ENCODE results near the gene MED31.

GRCh38 chr17:6684460-6684783 is 33.0 kb upstream of the MED31 start:
- TF ChIP-seq, protein P1, sequence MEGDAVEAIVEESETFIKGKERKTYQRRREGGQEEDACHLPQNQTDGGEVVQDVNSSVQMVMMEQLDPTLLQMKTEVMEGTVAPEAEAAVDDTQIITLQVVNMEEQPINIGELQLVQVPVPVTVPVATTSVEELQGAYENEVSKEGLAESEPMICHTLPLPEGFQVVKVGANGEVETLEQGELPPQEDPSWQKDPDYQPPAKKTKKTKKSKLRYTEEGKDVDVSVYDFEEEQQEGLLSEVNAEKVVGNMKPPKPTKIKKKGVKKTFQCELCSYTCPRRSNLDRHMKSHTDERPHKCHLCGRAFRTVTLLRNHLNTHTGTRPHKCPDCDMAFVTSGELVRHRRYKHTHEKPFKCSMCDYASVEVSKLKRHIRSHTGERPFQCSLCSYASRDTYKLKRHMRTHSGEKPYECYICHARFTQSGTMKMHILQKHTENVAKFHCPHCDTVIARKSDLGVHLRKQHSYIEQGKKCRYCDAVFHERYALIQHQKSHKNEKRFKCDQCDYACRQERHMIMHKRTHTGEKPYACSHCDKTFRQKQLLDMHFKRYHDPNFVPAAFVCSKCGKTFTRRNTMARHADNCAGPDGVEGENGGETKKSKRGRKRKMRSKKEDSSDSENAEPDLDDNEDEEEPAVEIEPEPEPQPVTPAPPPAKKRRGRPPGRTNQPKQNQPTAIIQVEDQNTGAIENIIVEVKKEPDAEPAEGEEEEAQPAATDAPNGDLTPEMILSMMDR (conservative IDR thresholded peaks at IDR 0.05; ENCODE audit: low read depth in 2 of 2) = no peak
- TF ChIP-seq REST (IDR thresholded peaks at IDR 0.05; ENCODE audit: unreplicated experiment) (no peak), EZH2phosphoT487 (IDR thresholded peaks at IDR 0.05; ENCODE audit: unreplicated experiment) (no peak)
- TF ChIP-seq, protein P2, sequence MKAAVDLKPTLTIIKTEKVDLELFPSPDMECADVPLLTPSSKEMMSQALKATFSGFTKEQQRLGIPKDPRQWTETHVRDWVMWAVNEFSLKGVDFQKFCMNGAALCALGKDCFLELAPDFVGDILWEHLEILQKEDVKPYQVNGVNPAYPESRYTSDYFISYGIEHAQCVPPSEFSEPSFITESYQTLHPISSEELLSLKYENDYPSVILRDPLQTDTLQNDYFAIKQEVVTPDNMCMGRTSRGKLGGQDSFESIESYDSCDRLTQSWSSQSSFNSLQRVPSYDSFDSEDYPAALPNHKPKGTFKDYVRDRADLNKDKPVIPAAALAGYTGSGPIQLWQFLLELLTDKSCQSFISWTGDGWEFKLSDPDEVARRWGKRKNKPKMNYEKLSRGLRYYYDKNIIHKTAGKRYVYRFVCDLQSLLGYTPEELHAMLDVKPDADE (IDR thresholded peaks at IDR 0.05) = no peak
